WTC11 (cell line): ENCODE data around the gene NECTIN3. TPM values are rescaled to one million over a fixed set of nuclear protein-coding genes. Genes with fewer than 3 reads are reported as not detected.

Experiments used
- ATAC-seq: fragments of 200-7000 bp; cut with Tn5 transposase; 2 replicates; pipeline ENCODE4 v1.10.0; 2021; ENCODE audit warnings: mild to moderate bottlenecking, moderate library complexity
- CTCF ChIA-PET: fragments of 300-600 bp; sonication (Branson Sonifier 250); formaldehyde crosslinking; loops from one replicate; lab custom pipeline; 2021; ENCODE audit warnings: antibody characterized with exemption; lab: Charles Lee
- POLR2A ChIA-PET: fragments of 350-600 bp; sonication (Branson Sonifier 250); formaldehyde crosslinking; loops from one replicate; lab custom pipeline; 2021; ENCODE audit warnings: antibody characterized with exemption; lab: Charles Lee
- DNase-seq: peaks from one replicate; pipeline ENCODE4 v3.0.0; 2021; ENCODE audit warnings: low spot score
- H3K27ac Mint-ChIP-seq: 2 replicates; pipeline ENCODE4 v1.8.0; 2021; ENCODE audit warnings: mixed read lengths
- H3K27me3 Mint-ChIP-seq: 2 replicates; pipeline ENCODE4 v1.8.0; 2021; ENCODE audit warnings: low read depth, mild to moderate bottlenecking, moderate library complexity, mixed read lengths
- H3K36me3 Mint-ChIP-seq: 2 replicates; pipeline ENCODE4 v1.8.0; 2021; ENCODE audit warnings: mixed read lengths
- H3K4me1 Mint-ChIP-seq: 2 replicates; pipeline ENCODE4 v1.8.0; 2022; ENCODE audit warnings: mixed read lengths
- H3K4me3 Mint-ChIP-seq: 2 replicates; pipeline ENCODE4 v1.8.0; 2021; ENCODE audit warnings: mild to moderate bottlenecking, moderate library complexity, mixed read lengths
- H3K9me3 Mint-ChIP-seq: 2 replicates; pipeline ENCODE4 v1.8.0; 2021; ENCODE audit warnings: mixed read lengths
- EMX1 ChIP-seq: fragments of 250-450 bp; sonication (Bioruptor Pico); IDR thresholded peaks from 2 replicates; pipeline ENCODE4 v1.8.0; 2021; ENCODE audit warnings: mild to moderate bottlenecking
- ETV6 ChIP-seq: sonication (generic); formaldehyde crosslinking; IDR thresholded peaks from 2 replicates; pipeline ENCODE4 v1.8.1; 2022; ENCODE audit warnings: mild to moderate bottlenecking, missing genetic modification reagents
- FOXK1 ChIP-seq: sonication (generic); formaldehyde crosslinking; IDR thresholded peaks from 2 replicates; pipeline ENCODE4 v1.8.0; 2022; ENCODE audit warnings: mild to moderate bottlenecking, moderate library complexity, missing genetic modification reagents
- GABPB1 ChIP-seq: sonication (generic); formaldehyde crosslinking; IDR thresholded peaks from 2 replicates; pipeline ENCODE4 v1.8.1; 2023; ENCODE audit warnings: mild to moderate bottlenecking, missing genetic modification reagents
- HMGA2 ChIP-seq: fragments of 250-450 bp; sonication (Bioruptor Pico); IDR thresholded peaks from 2 replicates; pipeline ENCODE4 v1.4.0; 2021; ENCODE audit warnings: mild to moderate bottlenecking, moderate library complexity
- JUN ChIP-seq: sonication (generic); formaldehyde crosslinking; IDR thresholded peaks from 2 replicates; pipeline ENCODE4 v1.8.0; 2023; ENCODE audit warnings: mild to moderate bottlenecking, missing genetic modification reagents
- KAT7 ChIP-seq: sonication (generic); formaldehyde crosslinking; IDR thresholded peaks from 2 replicates; pipeline ENCODE4 v1.8.1; 2023; ENCODE audit warnings: missing genetic modification reagents, mild to moderate bottlenecking, borderline replicate concordance
- MXD4 ChIP-seq: fragments of 250-450 bp; sonication (Bioruptor Pico); IDR thresholded peaks from 2 replicates; pipeline ENCODE4 v1.8.0; 2021; ENCODE audit warnings: mild to moderate bottlenecking, moderate library complexity, borderline replicate concordance
- NR2C2 ChIP-seq: sonication (generic); formaldehyde crosslinking; IDR thresholded peaks from 2 replicates; pipeline ENCODE4 v1.8.0; 2022; ENCODE audit warnings: mild to moderate bottlenecking, missing genetic modification reagents
- RORB ChIP-seq: fragments of 250-450 bp; sonication (Bioruptor Pico); IDR thresholded peaks from 2 replicates; pipeline ENCODE4 v1.9.0; 2021; ENCODE audit warnings: mild to moderate bottlenecking
- SMAD3 ChIP-seq: sonication (generic); formaldehyde crosslinking; IDR thresholded peaks from 2 replicates; pipeline ENCODE4 v1.8.0; 2022; ENCODE audit warnings: missing genetic modification reagents, mild to moderate bottlenecking, borderline replicate concordance
- SMAD4 ChIP-seq: sonication (generic); formaldehyde crosslinking; IDR thresholded peaks from 2 replicates; pipeline ENCODE4 v1.8.0; 2022; ENCODE audit warnings: mild to moderate bottlenecking, missing genetic modification reagents
- SOX15 ChIP-seq: fragments of 250-450 bp; sonication (Bioruptor Pico); IDR thresholded peaks from 2 replicates; pipeline ENCODE4 v1.9.0; 2021; ENCODE audit warnings: mild to moderate bottlenecking
- TCF7 ChIP-seq: sonication (generic); formaldehyde crosslinking; IDR thresholded peaks from 2 replicates; pipeline ENCODE4 v1.8.0; 2022; ENCODE audit warnings: mild to moderate bottlenecking, low read depth, missing genetic modification reagents, moderate library complexity
- TEAD1 ChIP-seq: sonication (generic); formaldehyde crosslinking; IDR thresholded peaks from 2 replicates; pipeline ENCODE4 v1.8.0; 2022; ENCODE audit warnings: mild to moderate bottlenecking, missing genetic modification reagents
- TP53 ChIP-seq: sonication (generic); formaldehyde crosslinking; IDR thresholded peaks from 2 replicates; pipeline ENCODE4 v1.8.1; 2023; ENCODE audit warnings: mild to moderate bottlenecking, missing genetic modification reagents
- ZBTB21 ChIP-seq: sonication (generic); formaldehyde crosslinking; IDR thresholded peaks from 2 replicates; pipeline ENCODE4 v1.8.1; 2023; ENCODE audit warnings: mild to moderate bottlenecking, missing genetic modification reagents, borderline replicate concordance
- ZNF121 ChIP-seq: sonication (generic); formaldehyde crosslinking; IDR thresholded peaks from 2 replicates; pipeline ENCODE4 v1.8.0; 2023; ENCODE audit warnings: missing genetic modification reagents
- ZNF263 ChIP-seq: sonication (generic); formaldehyde crosslinking; IDR thresholded peaks from 2 replicates; pipeline ENCODE4 v1.8.1; 2022; ENCODE audit warnings: low read depth, mild to moderate bottlenecking, moderate library complexity, missing genetic modification reagents
- ZNF317 ChIP-seq: sonication (generic); formaldehyde crosslinking; IDR thresholded peaks from 2 replicates; pipeline ENCODE4 v1.8.1; 2023; ENCODE audit warnings: low read depth, mild to moderate bottlenecking, moderate library complexity, missing genetic modification reagents, borderline replicate concordance
- total RNA-seq: library from RNA; stranded (reverse); gene quantifications from 3 replicates; pipeline ENCODE4 v1.2.3, GENCODE V29; 2021
- TF ChIP-seq, protein P1 (sequence below): sonication (generic); formaldehyde crosslinking; IDR thresholded peaks from 2 replicates; pipeline ENCODE4 v1.8.0; 2022; ENCODE audit warnings: mild to moderate bottlenecking, missing genetic modification reagents
- TF ChIP-seq, protein P2 (sequence below): fragments of 250-450 bp; sonication (Bioruptor Pico); conservative IDR thresholded peaks from 2 replicates; pipeline ENCODE4 v1.9.0; 2021; ENCODE audit warnings: mild to moderate bottlenecking
- TF ChIP-seq, protein P3 (sequence below): sonication (generic); formaldehyde crosslinking; IDR thresholded peaks from 2 replicates; pipeline ENCODE4 v1.8.1; 2022; ENCODE audit warnings: mild to moderate bottlenecking, moderate library complexity, missing genetic modification reagents
- TF ChIP-seq, protein P4 (sequence below): sonication (generic); formaldehyde crosslinking; IDR thresholded peaks from 2 replicates; pipeline ENCODE4 v1.8.1; 2023; ENCODE audit warnings: mild to moderate bottlenecking, missing genetic modification reagents
- TF ChIP-seq, protein P5 (sequence below): sonication (generic); formaldehyde crosslinking; conservative IDR thresholded peaks from 2 replicates; pipeline ENCODE4 v1.8.1; 2023; ENCODE audit warnings: mild to moderate bottlenecking, low read depth, missing genetic modification reagents, moderate library complexity

Gene NECTIN3
- total RNA-seq, 1 experiment from 2014 or later, result 24.8 TPM

DNA sequence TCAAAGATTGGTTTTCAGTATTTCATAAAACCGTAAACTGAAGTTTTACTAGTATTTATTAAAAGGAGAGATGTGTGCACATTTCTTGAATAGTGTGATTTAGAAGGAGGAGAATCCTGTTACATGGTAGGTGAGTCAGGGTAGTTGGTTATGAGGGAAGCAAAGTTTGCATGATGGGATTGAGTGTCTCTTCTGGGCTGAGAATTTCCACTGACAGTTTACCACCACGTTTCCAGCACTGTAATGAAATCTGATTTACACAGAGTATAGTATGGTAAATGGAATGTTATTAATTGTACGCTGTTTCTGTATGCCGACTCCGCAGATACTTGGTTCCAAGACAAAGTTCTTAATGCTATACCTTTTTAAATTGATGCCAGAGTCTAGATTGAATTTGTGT is 1.6 kb downstream of the NECTIN3 start:
- Mint-ChIP-seq H3K27me3 (no peaks in the 10 kb centered on the region), H3K4me3 (peak overlapping the region; percentile 89), H3K9me3 (no peaks in the 10 kb centered on the region), H3K27ac (no peak overlapping the region)
- TF ChIP-seq, protein P1, sequence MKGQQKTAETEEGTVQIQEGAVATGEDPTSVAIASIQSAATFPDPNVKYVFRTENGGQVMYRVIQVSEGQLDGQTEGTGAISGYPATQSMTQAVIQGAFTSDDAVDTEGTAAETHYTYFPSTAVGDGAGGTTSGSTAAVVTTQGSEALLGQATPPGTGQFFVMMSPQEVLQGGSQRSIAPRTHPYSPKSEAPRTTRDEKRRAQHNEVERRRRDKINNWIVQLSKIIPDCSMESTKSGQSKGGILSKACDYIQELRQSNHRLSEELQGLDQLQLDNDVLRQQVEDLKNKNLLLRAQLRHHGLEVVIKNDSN, result no peak
- TF ChIP-seq, protein P2, sequence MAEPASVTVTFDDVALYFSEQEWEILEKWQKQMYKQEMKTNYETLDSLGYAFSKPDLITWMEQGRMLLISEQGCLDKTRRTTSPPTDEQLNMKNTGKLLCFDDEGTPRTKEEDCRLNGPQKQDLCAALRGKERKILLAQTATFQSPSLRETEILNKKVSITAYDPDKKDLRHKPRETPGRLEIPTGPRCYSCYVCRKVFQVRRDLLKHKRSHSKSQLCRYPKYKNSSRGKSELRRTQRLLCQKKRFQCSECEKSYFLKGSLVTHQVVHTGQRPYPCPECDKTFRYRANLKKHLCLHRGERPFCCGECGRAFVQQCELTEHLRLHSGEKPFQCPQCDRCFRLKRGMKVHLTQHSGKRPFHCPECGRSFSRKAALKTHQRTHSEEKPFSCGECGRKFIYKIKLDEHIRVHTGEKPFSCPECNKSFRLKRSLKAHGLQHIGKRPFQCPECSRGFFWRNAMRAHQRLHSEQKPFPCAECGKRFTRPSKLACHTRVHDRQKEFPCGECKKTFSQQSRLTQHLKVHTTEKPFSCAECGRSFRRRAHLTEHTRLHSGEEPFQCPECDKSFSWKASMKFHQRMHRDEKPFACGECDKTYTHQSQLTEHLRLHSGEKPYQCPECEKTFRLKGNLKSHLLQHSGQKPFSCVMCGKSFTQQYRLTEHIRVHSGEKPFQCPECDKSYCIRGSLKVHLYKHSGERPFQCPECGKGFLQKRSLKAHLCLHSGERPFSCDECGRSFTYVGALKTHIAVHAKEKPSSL (CRISPR knock-in tag), result no peak
- no peak for TF ChIP-seq NR2C2 (CRISPR knock-in tag)
- TF ChIP-seq TCF7 (CRISPR knock-in tag), result no peak
- no peak for TF ChIP-seq GABPB1 (CRISPR knock-in tag)
- TF ChIP-seq MXD4 (CRISPR knock-in tag), result no peak
- no peak for TF ChIP-seq ZNF317 (CRISPR knock-in tag)
- TF ChIP-seq, protein P3, sequence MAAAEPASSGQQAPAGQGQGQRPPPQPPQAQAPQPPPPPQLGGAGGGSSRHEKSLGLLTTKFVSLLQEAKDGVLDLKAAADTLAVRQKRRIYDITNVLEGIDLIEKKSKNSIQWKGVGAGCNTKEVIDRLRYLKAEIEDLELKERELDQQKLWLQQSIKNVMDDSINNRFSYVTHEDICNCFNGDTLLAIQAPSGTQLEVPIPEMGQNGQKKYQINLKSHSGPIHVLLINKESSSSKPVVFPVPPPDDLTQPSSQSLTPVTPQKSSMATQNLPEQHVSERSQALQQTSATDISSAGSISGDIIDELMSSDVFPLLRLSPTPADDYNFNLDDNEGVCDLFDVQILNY (CRISPR knock-in tag), result no peak
- TF ChIP-seq SMAD3 (CRISPR knock-in tag), result no peak
- TF ChIP-seq TP53 (CRISPR knock-in tag), result no peak
- no peak for TF ChIP-seq KAT7 (CRISPR knock-in tag)
- no peak for TF ChIP-seq SOX15
- TF ChIP-seq, all 79 proteins: peak for 0
- Mint-ChIP-seq H3K36me3 (no peaks in the 10 kb centered on the region), H3K4me1 (peaks cover 54% of the 10 kb centered on the region)
- no peak for ATAC-seq
- no peak for DNase-seq
- ChIA-PET CTCF (interaction anchor here (0.9 to 1.0 kb wide), 2 partner anchors 8 to 67 kb away, joined by 3 to 11 read pairs; no protein-coding TSS in a partner anchor), POLR2A (interaction anchor here (0.7 kb wide), 1 partner anchor 130 kb away, joined by 6 read pairs; no protein-coding TSS in a partner anchor)

DNA sequence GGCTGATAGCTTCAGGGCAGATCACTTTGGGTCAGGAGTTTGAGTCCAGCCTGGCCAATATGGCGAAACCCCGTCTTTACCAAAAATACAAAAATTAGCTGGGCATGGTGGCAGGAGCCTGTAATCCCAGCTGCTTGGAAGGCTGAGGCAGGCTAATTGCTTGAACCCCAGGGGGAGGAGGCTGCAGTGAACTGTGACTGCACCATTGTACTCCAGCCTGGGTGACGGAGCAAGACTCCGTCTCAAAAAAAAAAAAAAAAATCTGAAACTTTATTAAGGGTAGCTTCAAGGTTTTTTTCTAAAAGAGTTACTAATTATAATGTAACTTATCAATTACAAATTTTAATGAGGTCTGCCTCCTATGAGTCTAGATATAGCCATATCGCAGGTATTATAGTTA is 5.1 kb downstream of the NECTIN3 start:
- CTCF ChIA-PET, result no interaction called here
- peaks cover 58% of the 10 kb centered on the region for H3K4me1 Mint-ChIP-seq
- no peak overlapping the region for H3K27ac Mint-ChIP-seq
- ATAC-seq (no peak), DNase-seq (no peak)
- POLR2A ChIA-PET, result no interaction called here
- H3K27me3 Mint-ChIP-seq, result no peaks in the 10 kb centered on the region
- H3K36me3 Mint-ChIP-seq, result no peaks in the 10 kb centered on the region
- H3K9me3 Mint-ChIP-seq, result no peaks in the 10 kb centered on the region
- H3K4me3 Mint-ChIP-seq, result no peak overlapping the region
- TF ChIP-seq TP53 (CRISPR knock-in tag), result no peak
- TF ChIP-seq ZNF263 (CRISPR knock-in tag), result no peak
- TF ChIP-seq RORB (CRISPR knock-in tag), result no peak
- TF ChIP-seq, protein P3 (CRISPR knock-in tag), result no peak
- no peak for TF ChIP-seq FOXK1 (CRISPR knock-in tag)
- no peak for TF ChIP-seq EMX1 (CRISPR knock-in tag)
- TF ChIP-seq ZNF121 (CRISPR knock-in tag), result no peak
- TF ChIP-seq HMGA2 (CRISPR knock-in tag), result no peak
- no peak for TF ChIP-seq ZBTB21 (CRISPR knock-in tag)
- TF ChIP-seq JUN (CRISPR knock-in tag), result no peak
- TF ChIP-seq SMAD4 (CRISPR knock-in tag), result no peak
- no peak for TF ChIP-seq ETV6 (CRISPR knock-in tag)
- TF ChIP-seq, protein P4, sequence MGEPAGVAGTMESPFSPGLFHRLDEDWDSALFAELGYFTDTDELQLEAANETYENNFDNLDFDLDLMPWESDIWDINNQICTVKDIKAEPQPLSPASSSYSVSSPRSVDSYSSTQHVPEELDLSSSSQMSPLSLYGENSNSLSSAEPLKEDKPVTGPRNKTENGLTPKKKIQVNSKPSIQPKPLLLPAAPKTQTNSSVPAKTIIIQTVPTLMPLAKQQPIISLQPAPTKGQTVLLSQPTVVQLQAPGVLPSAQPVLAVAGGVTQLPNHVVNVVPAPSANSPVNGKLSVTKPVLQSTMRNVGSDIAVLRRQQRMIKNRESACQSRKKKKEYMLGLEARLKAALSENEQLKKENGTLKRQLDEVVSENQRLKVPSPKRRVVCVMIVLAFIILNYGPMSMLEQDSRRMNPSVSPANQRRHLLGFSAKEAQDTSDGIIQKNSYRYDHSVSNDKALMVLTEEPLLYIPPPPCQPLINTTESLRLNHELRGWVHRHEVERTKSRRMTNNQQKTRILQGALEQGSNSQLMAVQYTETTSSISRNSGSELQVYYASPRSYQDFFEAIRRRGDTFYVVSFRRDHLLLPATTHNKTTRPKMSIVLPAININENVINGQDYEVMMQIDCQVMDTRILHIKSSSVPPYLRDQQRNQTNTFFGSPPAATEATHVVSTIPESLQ (CRISPR knock-in tag), result no peak
- no peak for TF ChIP-seq SMAD3 (CRISPR knock-in tag)
- no peak for TF ChIP-seq TEAD1 (CRISPR knock-in tag)
- TF ChIP-seq, protein P5, sequence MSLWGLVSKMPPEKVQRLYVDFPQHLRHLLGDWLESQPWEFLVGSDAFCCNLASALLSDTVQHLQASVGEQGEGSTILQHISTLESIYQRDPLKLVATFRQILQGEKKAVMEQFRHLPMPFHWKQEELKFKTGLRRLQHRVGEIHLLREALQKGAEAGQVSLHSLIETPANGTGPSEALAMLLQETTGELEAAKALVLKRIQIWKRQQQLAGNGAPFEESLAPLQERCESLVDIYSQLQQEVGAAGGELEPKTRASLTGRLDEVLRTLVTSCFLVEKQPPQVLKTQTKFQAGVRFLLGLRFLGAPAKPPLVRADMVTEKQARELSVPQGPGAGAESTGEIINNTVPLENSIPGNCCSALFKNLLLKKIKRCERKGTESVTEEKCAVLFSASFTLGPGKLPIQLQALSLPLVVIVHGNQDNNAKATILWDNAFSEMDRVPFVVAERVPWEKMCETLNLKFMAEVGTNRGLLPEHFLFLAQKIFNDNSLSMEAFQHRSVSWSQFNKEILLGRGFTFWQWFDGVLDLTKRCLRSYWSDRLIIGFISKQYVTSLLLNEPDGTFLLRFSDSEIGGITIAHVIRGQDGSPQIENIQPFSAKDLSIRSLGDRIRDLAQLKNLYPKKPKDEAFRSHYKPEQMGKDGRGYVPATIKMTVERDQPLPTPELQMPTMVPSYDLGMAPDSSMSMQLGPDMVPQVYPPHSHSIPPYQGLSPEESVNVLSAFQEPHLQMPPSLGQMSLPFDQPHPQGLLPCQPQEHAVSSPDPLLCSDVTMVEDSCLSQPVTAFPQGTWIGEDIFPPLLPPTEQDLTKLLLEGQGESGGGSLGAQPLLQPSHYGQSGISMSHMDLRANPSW (CRISPR knock-in tag), result no peak
